Caki2 (cell line): ENCODE measurements around the gene ATAT1. TPM values are rescaled to one million over a fixed set of nuclear protein-coding genes. Genes with fewer than 3 reads are reported as not detected.
A peak's percentile ranks its signal among the peaks of the same experiment; 100 is the strongest.

Experiments
- DNase-seq: peaks from one replicate; pipeline ENCODE4 v3.0.0-alpha.2; 2015; ENCODE audit warnings: low read depth
- in situ Hi-C: cut with HindIII; loops from 2 replicates; pipeline ENCODE4 v1.10.0; 2016; ENCODE audit warnings: low sequenced_read_pairs, low pct_unique_long_range_greater_than_20kb, mixed read lengths
- total RNA-seq: library from RNA; depleted of rRNA; stranded (reverse); fragments of >200 nt; shearing (Covaris generic); gene quantifications from 2 replicates; pipeline ENCODE4 v1.2.3, GENCODE V29; 2014; ENCODE audit warnings: low replicate concordance

ATAT1 gene
- total RNA-seq, 1 experiment from 2014 or later = 4.6 TPM

DNA sequence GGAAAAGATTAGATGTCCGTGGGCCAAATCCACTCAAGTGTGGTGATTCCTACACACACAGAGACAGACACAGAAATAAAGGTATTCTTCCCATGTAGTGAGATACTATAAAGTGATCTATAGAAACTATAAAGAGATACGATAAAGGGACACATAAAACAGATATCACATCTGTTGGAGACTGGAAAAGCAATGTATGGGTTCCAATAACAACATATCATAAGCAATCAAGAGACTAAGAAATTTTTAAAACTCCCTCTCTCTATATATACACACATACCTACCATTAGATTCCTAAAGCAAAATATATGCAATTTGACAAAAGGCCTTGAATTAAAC lies 14.8 kb upstream of the ATAT1 start:
- DNase-seq = no peak
- in situ Hi-C loops = no loop called here

DNA sequence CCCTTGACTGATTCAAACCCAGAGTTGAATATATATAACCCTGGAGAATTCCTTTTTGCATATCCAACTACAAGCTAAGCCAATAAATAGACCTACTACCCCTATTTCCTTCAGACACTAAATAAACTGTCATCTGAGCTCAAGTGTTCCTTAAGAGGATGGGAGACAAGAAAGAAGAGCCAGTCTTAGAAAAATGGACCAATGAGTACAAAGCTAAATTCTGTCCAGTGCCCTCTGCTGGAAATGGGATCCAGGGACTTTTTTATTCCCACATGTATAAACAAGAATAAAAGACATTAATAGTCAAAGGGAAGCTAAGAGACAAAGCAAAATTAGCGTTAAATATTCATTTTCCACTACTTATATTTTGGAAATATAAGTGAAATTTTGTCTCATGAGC lies 14.5 kb upstream of the ATAT1 start:
- no peak for DNase-seq
- in situ Hi-C loops = no loop called here

DNA sequence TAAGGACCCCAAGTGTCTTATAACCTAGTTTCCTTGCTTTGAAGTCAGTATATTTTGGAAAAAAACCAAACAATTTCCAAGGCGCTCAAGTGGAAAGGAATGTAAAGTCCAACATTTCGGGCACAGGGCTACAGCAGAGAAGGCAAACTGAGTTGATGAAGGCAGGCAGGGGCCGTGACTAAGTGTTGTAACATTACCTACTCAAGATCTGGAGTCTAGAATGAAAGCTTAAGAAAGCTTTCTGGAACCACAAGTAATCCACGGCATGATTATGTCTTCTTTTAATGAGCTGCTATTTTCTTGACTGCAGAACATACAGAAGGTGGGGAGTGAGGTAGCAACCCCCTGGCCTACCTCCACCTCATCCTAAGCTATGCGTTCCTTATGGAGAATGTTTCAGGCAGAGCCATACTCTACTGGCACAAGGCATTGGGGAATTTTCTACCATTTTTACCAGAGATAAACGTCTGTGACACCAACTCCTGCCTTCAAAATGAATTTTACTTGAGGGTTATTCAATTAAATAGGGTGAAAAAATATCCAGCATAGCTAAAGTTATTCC lies 13.9 kb upstream of the ATAT1 start:
- in situ Hi-C loops = no loop called here
- peak; percentile 75 for DNase-seq

DNA sequence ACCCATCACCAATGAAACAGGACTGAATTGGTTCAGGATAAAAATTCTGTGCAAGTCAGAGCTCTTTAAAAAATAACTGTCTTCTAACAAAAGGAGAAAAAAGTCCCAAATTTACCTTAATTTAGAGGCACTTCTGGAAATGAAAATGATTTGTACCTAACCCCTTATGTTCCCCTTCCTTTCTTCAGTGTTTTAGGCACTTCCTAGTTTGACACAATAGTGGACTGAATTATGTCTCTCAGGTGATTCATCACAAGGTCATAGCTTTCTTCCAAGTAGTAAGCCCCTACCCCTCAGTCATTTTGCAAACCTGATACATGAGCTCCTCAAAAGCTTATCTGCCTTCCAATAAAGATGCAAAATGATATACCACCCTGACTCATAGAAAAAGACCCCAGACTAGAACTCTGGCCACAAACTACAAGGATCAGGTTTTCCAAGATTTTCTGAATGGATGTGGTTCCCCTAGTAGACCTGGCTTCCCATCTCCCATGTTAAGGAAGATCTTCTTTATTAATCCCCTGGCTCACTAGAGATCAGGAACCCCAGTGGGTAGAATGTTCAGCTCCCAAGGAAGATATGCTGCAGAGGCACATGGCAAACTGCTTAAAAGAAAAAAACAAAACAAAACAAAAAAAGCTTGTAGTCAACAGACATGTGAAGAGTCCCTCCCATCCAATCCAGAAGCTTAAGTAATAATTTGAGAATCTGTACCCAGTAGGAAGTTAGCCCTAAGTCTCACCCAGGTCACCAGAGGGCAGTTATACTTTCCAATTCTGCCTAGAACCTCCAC lies 13.2 kb upstream of the ATAT1 start:
- DNase-seq = no peak
- in situ Hi-C loops = no loop called here

DNA sequence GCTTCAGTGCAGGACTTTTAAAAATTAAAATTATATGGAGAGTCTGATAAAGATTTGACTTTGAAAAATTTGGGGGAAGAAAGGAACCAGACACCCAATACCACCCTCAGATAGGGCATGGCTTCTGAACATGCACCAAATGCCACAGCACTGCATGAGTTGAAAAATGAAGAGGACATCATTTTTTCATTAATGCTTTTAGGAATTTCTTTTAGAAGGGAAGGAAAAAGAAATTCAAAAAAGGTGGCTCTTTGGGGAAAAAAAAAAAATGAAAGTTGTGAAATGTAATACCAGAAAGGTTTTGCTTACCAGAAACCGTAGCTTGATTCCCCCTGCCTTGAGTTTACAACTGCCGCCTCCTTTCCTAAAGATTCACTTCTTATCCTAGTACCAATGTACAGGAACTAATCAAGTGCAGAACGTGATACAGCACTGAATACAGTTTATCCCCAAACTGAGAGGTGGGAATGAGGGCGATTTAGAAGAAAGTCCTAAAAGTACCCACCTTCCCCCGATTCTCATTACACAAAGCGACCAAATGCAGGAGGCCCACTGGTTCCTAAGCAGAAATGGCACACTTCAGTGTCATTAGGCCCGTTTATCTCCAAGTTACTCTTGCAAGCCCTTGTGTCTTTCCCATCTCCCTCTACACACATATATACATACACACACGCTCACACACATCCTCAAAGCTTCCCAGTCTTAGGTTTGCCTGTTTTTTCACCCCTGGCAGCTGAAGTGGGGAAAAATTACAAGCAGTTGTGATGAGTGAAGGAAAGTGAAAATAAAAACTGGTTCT lies 12.4 kb upstream of the ATAT1 start:
- in situ Hi-C loops = no loop called here
- DNase-seq = no peak

DNA sequence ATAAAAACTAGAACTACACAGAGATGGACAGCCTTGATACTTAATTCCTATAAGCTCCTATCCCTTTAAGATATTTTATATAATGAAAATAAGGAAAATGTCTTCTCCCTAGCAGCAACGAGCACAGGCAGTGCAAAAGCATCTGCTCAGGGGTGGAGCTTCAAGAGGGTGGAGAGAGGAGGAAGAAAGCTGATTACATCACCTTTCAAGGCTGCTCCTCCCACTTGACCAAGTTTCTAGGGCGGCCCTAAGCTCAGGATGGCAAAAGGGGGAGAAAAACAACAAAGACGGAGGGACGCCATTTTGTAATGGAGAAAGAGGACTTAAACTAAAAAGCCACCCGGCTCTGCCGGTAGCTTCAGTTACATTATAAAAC lies 11.8 kb upstream of the ATAT1 start:
- DNase-seq = peak; percentile 98
- in situ Hi-C loops = no loop called here

DNA sequence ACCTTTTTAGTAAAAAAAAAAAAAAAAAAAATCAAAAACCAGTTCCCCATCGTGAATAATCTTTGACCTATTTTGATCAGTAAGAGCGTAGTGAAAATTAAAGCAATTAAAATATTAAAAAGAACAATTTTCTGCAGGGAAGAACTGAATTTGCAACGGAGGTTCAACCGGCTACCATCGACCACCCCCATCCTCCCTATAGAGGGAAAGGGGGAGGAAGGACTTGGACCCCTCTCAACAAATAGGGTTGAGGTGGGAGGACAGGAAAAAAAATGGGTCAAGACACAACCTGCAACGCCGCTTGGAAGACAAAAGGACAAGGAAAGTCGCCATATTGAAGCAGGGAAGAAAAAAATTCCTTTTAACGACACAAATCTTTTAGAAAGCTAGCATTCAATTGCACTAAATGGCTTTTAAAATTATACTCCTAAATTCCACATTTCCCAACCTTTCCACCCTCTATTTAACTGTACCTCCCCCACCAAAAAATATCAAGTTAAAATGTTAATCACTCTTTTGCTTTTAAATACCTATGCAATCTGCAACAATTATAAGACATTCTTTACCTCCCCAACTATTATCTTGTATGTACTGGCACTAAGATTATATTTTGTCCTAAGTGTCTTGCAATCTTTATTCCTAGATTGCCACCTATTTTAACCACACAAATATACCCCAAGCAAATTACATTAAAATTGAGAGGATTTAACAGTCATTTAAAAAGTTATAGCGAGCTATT lies 11.3 kb upstream of the ATAT1 start:
- in situ Hi-C loops = no loop called here

DNA sequence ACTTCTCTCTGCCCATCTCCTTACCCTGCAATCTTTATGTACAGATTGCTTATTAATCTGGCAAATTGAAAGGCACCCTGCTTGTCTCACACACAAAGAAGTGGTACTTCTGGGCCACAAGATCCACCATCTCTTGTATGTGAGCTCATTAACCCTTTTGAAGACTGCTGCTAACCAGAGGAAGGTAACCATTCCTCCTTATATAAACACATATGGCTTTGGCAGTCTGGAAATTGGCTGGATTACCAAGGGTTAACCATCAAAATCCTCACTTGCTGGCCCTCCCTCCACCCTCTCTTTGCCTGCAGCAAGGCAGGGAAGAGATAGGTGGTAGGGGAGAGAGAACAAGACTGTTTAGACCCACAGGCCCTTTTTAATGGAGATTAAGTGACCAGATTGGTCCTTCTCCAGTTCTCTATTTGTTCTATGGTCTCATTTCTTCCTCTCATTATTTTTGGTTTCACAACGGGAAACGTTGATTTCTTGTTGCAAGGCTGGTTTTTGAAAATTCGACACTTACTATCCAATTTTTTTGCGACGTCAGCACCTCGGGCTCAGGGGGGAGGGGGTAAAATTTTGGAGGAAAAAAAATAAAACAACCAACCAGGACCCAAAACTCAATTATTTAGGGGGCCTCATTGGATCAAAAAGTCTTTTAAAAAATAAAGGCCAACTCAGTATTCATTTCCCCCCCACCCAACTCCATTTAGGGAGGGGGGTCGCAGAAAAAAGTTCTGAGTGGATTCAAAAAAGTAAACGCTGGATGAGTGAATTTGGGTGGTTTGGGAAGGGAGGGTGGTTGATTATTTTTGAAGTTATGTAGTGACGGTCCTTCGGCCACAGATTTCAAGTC lies 10.5 kb upstream of the ATAT1 start:
- in situ Hi-C loops = no loop called here
- peak; percentile 62 for DNase-seq

More for the DNA sequence above, 11.3 kb upstream of the ATAT1 start:
- no peak for DNase-seq

DNA sequence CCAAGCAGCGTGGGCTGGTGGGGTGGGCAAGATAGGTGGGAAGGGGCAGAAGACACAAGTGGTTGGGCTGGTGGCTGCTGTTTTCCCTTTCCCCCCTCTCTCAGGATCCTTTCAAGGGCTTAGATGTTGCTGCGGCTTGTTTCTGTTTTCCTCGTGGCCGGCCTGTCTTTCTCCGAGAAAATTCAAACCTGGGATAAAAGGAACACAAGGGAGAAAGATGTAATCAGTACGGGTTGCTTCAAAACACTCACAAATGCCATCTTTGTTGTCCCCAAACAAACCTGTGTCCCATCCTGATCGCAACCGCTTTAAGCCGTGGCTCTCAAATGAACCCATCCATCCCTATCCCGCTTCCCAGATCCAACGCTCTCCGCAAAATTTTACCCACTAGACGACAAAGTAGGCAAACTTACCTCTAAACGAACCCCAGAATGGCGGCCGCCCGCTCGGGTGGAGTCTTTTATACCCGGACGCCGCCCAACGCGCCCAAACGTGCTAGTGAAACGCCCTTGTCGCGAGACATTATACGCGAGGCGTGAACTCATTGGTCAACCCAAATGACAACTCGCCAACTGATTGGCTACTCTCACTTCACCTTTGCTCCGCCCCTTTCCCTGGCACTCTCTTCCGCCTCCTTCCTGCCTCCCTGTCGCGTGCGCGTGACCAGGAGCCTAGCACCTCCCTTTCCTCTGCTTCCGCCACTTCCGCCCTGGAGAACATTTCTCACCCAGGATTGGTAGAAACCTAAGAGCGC lies 9.7 kb upstream of the ATAT1 start, which contains the start of gene PPP1R10:
PPP1R10 (minus strand) TSS at position 433 of the 754 bp plus-strand sequence. CDS start 7,299 bp downstream, outside the sequence.
- in situ Hi-C loops = no loop called here
- peak; percentile 100 for DNase-seq

DNA sequence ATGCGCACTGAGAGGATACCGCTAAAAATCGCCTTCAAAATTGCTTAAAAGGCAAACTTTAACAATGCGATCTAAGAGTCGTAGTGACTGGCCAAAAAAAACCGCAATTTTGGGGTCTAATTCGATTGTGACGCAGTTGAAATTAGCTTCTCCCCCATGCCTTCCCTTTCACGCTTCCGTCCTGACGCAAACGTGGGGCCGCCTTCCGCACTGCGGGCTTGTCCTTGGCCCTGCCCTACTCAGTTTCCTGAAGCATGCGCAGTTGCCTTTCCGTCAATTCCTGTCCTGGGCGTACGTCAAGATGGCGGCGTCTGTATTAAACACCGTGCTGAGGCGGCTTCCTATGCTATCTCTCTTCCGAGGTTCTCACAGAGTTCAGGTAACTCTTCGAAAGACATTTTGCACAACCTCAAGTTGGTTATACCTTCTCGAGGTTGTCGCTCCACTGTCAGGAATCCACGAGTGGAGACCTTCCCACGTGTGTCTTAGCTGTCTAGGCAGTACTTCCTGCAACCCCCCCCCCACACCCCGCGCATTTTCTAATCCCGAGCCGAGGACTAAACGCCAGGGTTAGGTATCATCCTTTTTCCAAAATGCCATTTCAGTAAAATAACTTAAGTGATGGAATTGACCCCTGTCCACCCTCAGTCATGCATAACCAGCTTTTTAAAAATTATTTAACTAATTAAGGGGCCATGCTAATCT lies 9.0 kb upstream of the ATAT1 start, which contains the start of gene MRPS18B:
MRPS18B (plus strand) TSS at position 276 of the 705 bp plus-strand sequence; CDS start at position 302, 26 bp downstream.
- in situ Hi-C loops = no loop called here
- peak; percentile 98 for DNase-seq

DNA sequence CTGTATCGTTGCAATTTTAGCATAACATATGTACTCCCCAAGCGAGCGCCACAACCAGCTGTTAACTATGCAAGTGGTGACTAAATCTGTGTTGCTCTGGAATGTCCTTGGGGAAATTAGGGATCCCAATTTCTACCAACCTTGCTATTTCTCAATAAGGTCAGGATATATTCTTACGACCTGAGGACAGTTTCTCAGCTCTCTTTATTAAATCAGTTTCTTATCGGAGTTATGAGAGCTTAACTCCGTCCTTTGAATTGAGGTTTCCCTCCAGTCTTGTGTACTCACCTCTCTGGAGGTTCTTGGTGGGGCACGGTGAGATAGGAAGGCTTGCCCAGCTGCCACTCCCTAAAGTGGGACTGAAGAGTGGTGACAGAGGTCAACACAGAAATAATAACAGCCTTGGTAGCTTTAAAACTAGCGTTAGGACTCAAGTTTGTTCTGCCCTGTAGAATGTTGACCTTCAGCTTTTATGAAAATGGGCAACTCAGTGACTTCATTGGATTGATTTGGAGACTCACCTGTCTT lies 8.3 kb upstream of the ATAT1 start:
- DNase-seq = no peak
- in situ Hi-C loops = no loop called here

DNA sequence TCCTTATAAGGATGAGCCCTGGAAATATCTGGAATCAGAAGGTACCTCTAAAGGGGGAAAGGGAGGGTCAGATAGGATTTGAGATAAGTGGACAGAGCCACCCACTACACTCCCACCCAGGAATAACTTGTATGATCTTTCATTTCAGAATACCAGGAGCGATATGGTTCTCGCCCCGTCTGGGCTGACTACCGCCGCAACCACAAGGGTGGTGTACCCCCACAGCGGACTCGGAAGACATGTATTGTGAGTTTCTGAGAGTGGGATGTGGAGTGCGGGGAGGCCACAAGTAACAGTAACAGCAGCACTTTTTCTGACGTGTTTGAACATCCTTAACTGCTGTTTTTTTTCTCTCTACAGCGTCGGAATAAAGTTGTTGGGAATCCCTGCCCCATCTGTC lies 7.1 kb upstream of the ATAT1 start:
- no peak for DNase-seq
- in situ Hi-C loops = no loop called here

DNA sequence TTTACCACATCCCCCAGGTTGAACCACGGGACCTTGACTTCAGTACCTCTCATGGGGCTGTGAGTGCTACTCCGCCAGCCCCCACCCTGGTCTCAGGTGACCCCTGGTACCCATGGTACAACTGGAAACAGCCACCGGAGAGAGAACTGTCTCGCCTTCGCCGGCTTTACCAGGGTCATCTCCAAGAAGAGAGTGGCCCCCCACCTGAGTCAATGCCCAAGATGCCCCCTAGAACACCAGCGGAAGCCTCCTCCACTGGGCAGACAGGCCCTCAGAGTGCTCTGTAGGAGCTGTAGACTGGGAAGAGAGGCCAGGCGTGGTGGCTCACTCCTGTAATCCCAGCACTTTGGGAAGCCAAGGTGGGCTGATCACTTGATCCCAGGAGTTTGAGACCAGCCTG lies 1.2 kb upstream of the ATAT1 start:
- no peak for DNase-seq
- in situ Hi-C loops = no loop called here

DNA sequence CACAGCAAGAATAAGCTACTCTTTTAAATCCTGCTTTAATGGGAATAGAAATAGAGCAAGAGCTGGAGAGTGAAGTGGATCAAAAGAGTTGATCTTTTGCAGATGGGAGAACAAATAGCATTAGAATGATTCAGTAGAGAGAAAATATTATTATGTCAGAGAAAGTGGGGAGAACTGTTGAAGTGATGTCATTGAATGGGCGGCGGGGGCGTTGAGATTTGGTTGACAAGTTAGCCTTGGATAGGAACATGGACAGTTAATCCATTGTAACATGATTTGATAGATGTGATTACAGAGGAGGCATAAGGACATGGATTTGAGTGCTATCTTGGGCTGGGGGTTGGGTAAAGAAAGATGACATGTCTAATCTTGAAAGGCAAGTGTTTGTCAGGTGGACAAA lies 9.2 kb downstream of the ATAT1 start:
- in situ Hi-C loops = no loop called here
- no peak for DNase-seq

DNA sequence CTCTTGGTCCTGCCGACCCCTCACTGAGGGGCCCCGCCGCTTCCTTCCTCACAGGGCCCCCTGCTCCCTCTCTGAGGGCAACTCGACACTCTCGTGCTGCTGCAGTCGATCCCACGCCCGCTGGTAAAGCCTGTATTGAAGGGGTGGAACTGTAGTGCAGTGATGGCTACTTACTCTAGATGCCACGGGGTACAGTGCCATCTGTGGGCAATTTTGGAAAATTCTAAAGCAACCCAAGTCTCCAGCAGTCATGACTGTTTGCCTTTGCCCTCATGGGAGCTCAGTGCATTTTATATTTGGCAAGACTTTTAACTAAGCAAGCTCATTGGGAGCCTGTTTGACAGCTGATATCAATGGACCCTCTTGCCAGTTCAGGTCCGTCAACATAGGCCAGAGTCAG lies 13.8 kb downstream of the ATAT1 start:
- in situ Hi-C loops = no loop called here
- no peak for DNase-seq

DNA sequence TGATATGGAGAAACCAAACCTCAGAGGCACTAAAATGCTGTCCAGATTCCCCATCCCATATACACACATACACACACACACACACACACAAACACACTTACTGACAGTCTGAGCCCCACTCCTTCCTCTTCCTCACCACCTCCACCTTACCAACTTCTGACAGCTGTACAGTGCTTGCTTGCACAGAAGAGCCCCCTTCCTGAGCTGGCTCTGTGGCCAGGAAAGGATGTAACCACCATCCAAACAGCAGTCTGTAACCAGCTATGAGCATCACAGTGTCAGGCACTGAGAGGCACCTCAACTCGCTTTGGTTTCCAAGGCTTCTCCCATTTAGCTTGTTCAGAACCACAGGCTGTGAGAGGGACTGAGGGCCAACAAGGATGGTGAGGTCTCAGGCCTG lies 14.4 kb downstream of the ATAT1 start:
- in situ Hi-C loops = no loop called here
- DNase-seq = no peak
